Neutrophil (primary cell): ENCODE results near the gene ULK1.
"Not testable (repeated sequence)": the region's sequence is repeated elsewhere in the genome, so short reads cannot be mapped to it uniquely, and the experiment has no call there.

Experiments used
- H3K27ac ChIP-seq: fragments of 200-600 bp; sonication (generic); 2 replicates; pipeline ENCODE4 v1.5.1; 2016; ENCODE audit warnings: mild to moderate bottlenecking, moderate library complexity
- H3K27me3 ChIP-seq: fragments of 200-600 bp; sonication (generic); 2 replicates; pipeline ENCODE4 v1.6.0; 2016; ENCODE audit warnings: mild to moderate bottlenecking
- H3K36me3 ChIP-seq: fragments of 200-600 bp; sonication (generic); 2 replicates; pipeline ENCODE4 v1.5.1; 2017
- H3K4me1 ChIP-seq, 2 experiments: fragments of 200-600 bp in 1 of 2; sonication (generic) in 1 of 2; 1 replicate in 1 of 2; 2 replicates in 1 of 2; pipeline versions ENCODE4 v1.5.1 to v1.6.1; 2013 to 2016; ENCODE audit warnings: low read depth in 1 of 2, low read length in 1 of 2, mild to moderate bottlenecking in 1 of 2, moderate library complexity in 1 of 2; ENCODE audit not compliant: control insufficient read depth in 1 of 2, insufficient read depth in 1 of 2
- H3K4me3 ChIP-seq, 2 experiments: fragments of 200-600 bp in 1 of 2; sonication (generic) in 1 of 2; 1 replicate in 1 of 2; 2 replicates in 1 of 2; pipeline ENCODE4 v1.5.1; 2013 to 2016; ENCODE audit warnings: low read depth in 1 of 2, low read length in 1 of 2, mild to moderate bottlenecking in 1 of 2, moderate library complexity in 1 of 2
- H3K9me3 ChIP-seq: fragments of 200-600 bp; sonication (generic); 2 replicates; pipeline ENCODE4 v1.5.1; 2016
- TF ChIP-seq, protein P1 (sequence below): fragments of 200-600 bp; sonication (generic); IDR thresholded peaks from 2 replicates; pipeline ENCODE4 v1.5.1; 2016; ENCODE audit warnings: antibody characterized with exemption

ULK1 gene

DNA sequence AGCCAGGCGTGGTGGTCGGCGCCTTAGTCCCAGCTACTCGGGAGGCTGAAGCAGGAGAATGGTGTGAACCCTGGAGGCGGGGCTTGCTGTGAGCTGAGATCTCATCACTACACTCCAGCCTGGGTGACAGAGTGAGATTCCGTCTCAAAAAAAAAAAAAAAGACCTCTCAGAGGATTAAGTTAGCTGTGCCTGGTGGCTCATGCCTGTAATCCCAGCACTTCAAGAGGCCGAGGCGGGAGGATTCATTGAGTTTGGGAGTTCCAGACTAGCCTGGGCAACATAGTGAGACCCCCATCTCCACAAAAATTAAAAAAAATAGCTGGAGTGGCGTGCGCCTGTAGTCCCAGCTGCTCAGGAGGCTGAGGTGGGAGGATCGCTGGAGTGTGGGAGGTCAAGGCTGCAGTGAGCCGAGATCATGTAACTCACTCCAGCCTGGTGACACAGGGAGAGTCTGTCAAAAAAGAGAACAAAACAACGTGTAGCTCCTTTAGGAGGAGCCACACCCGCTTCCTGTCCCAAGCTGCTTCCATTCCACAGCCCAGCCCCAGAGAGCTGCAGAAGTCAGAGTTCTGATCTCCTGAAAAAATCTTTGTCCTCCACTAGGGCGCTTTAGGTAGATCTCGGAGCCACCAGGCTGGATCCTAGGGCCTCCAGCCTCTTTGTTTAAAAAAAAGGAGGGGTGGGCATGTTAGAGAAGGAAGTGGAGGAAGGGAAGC is 11.5 kb upstream of the ULK1 start:
- TF ChIP-seq, protein P1, sequence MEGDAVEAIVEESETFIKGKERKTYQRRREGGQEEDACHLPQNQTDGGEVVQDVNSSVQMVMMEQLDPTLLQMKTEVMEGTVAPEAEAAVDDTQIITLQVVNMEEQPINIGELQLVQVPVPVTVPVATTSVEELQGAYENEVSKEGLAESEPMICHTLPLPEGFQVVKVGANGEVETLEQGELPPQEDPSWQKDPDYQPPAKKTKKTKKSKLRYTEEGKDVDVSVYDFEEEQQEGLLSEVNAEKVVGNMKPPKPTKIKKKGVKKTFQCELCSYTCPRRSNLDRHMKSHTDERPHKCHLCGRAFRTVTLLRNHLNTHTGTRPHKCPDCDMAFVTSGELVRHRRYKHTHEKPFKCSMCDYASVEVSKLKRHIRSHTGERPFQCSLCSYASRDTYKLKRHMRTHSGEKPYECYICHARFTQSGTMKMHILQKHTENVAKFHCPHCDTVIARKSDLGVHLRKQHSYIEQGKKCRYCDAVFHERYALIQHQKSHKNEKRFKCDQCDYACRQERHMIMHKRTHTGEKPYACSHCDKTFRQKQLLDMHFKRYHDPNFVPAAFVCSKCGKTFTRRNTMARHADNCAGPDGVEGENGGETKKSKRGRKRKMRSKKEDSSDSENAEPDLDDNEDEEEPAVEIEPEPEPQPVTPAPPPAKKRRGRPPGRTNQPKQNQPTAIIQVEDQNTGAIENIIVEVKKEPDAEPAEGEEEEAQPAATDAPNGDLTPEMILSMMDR, result no peak
- peak overlapping the region; percentile 44 for H3K27ac ChIP-seq
- no peaks in the 10 kb centered on the region for H3K27me3 ChIP-seq
- H3K4me1 ChIP-seq, result peaks cover 46 to 50% of the 10 kb centered on the region in 2 experiments
- H3K9me3 ChIP-seq, result no peaks in the 10 kb centered on the region
- no peak overlapping the region for H3K4me3 ChIP-seq
- H3K36me3 ChIP-seq, result no peaks in the 10 kb centered on the region

DNA sequence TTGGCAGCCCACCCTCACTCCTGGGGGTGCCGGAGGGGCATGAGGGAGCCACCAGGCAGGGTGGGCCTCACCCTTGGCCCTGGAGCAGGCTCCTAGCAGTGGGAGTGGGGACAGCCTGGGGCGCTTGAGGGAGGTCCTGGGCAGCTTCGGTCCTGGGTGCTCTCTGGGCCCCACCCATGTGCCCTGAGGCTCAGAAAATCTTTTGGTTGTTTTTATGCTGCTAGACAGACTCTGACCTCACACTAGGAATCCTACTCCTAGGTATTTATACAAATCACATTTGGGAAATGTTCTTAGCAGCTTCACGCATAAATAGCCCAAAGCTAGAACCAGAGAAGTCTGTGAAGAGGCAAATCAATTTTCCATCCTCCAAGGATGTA is 10.9 kb upstream of the ULK1 start:
- Histone ChIP-seq H3K9me3 (no peaks in the 10 kb centered on the region), H3K27ac (peak overlapping the region; percentile 44), H3K36me3 (no peaks in the 10 kb centered on the region), H3K27me3 (no peaks in the 10 kb centered on the region), H3K4me3 (no peak overlapping the region), H3K4me1 (peaks cover 41 to 45% of the 10 kb centered on the region in 2 experiments)
- TF ChIP-seq, protein P1, result no peak

DNA sequence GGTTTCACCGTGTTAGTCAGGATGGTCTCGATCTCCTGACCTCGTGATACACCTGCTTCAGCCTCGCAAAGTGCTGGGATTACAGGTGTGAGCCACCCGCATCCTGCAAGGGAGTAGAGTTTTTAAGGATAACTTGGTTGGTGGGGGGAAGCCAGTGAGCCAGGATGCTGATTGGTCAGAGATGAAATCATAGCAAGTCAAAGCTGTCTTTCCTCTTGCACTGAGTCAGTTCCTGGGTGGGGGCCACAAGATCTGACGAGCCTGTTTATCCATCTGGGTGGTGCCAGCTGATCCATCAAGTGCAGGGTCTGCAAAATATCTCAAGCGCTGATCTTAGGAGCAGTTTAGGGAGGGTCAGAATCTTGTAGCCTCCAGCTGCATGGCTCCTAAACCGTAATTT is 9.3 kb upstream of the ULK1 start:
- not testable (repeated sequence) for H3K27me3 ChIP-seq, H3K9me3 ChIP-seq, H3K27ac ChIP-seq, H3K36me3 ChIP-seq, H3K4me3 ChIP-seq
- peaks cover 25 to 29% of the 10 kb centered on the region in 2 experiments for H3K4me1 ChIP-seq

DNA sequence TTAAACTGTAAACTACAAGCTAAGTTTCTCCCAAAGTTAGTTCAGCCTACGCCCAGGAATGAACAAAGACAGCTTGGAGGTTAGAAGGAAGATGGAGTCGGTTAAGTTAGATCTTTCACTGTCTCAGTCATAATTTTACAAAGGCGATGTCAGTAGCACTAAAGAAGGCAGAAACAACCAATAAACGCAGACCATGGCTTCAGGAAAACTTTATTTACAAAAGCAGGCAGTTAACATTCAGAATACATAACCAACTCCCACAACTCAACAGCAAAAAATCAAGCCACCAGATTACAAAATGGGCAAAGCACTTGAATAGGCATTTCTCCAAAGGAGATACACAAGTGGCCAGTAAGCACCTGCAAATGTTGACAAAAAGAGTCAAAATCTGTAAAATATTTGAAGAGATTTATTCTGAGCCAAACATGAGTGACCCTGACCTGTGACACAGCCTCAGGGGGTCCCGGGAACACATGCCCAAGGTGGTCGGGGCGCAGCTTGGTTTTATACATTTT is 8.8 kb upstream of the ULK1 start:
- Histone ChIP-seq H3K36me3 (no peaks in the 10 kb centered on the region), H3K27ac (no peak overlapping the region), H3K27me3 (no peaks in the 10 kb centered on the region), H3K4me3 (no peak overlapping the region), H3K9me3 (no peaks in the 10 kb centered on the region), H3K4me1 (peaks cover 20 to 24% of the 10 kb centered on the region in 2 experiments)
- TF ChIP-seq, protein P1, result no peak

DNA sequence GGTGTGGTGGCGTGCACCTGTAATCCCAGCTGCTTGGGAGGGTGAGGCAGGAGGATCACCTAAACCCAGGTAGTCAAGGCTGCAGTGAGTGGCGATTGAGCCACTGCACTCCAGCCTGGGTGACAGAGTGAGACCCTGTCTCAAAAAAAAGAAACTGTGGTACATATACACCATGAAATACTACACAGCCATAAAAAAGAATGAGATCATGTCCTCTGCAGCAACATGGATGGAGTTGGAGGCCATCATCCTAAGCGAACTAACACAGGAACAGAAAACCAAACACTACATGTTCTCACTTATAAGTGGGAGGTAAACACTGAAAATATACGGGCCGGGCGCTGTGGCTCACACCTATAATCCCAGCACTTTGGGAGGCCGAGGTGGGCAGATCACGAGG is 2.7 kb upstream of the ULK1 start:
- not testable (repeated sequence) for H3K4me3 ChIP-seq, H3K36me3 ChIP-seq, H3K9me3 ChIP-seq, H3K27me3 ChIP-seq, H3K27ac ChIP-seq
- peaks cover 8 to 13% of the 10 kb centered on the region in 2 experiments for H3K4me1 ChIP-seq

DNA sequence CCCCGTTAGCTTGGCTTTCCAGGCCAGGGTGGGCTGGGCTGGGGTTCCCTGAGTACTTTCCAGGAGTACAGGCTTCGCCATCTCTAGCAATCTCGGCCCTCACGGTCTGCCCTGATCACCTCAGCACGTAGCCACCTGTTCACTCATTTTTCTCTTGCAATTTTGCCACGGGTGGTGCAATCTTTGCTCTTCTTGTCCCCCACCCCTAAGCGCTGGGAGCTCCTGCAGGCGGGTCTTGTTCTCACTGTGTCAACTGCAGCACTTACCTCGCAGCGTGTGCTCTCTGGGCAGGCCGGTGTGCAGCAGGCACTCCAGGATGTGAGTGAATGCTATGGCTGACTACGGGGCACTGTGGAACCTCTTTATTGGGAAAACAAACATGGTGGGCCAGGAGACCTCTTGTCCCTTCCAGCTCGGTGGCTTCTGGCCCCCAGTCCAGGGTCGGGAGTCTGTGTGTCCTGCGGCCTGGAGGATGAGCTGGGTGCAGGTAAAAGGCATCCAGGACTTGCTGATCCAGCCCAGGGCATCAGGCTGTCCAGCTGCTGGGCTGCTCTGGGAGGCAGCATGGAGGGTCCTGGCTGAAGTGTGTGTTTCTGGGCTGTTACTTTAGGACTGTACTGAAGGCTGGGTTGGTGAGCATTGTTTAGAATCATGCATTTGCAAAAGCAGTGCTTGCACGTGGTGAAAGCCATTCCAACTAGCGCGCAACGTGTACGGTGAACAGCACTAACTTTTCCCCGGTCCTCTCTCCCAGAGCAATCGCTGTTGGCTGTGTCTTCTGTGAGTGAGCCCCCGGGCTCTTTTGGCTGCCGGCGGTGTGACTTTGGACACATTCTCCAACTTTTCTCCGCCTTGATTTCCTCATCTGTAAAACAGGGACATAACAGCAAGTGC is 1.5 kb upstream of the ULK1 start:
- H3K4me1 ChIP-seq, result peaks cover 21 to 25% of the 10 kb centered on the region in 2 experiments
- TF ChIP-seq, protein P1, result no peak
- peak overlapping the region; percentile 97 for H3K27ac ChIP-seq
- no peaks in the 10 kb centered on the region for H3K36me3 ChIP-seq
- no peaks in the 10 kb centered on the region for H3K9me3 ChIP-seq
- H3K4me3 ChIP-seq, result peak overlapping the region in 1 of 2 experiments; percentile 80
- H3K27me3 ChIP-seq, result no peaks in the 10 kb centered on the region
